ENCODE measurements around the gene KANSL2. TPM values are rescaled to one million over a fixed set of nuclear protein-coding genes. Genes with fewer than 3 reads are reported as not detected.
A peak's percentile ranks its signal among the peaks of the same experiment; 100 is the strongest.

Gene KANSL2
- total RNA-seq, 1 experiment from 2014 or later, result 48.1 TPM

DNA sequence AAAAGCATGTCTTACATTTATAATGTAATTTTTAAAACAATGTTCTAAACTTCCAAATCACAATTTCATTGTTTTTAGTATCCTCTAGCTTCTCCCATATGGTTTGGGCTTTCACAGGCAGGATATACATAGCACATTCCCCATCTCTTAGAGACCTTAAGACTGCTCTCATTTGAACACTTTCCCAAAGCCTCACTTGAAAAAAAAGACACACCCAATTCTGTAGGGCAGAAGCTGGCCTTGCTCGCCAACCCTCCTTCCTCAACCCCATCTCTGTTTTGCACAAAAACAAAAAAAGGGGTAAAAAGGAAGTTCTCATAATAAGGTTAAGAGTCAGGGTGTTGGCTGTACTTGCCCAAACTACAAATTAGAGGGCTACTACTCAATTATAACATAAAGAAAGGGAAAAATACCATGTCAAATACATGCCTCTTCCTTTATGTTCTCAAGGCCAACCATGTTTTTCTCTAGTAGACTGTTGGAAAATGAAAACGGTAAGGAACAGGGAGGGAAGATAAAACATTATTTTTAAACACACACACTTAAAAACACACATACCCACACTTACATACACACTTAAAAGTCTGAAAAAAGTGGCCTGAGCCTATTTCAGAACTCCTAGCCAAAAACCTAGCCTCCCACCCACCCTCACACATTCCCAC, 9.9 kb upstream of the KANSL2 start:
- H3K27ac Mint-ChIP-seq, result no peak overlapping the region
- CTCF ChIA-PET, result interaction anchor here (0.6 to 1.5 kb wide), 2 partner anchors 103 to 149 kb away, joined by 3 read pairs; no protein-coding TSS in a partner anchor

DNA sequence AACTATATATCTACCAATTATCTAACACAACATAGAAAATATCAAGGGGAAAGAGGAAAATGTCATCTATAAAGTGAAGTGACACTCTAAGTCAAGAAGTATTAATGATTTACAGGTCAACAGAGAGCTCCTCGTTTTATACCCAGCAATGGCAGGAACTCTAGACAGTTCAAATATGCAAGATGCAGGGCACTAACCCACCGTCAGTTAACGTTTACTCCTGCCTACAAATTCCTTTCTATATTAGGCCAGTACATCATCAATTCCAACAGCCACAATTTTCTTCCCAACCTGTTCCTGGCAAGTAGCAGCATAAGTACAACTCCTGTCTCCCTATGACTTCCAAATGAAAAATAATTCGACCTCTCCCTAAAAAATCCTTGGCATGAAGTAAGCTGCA, 9.0 kb upstream of the KANSL2 start:
- ATAC-seq, result no peak
- H3K4me1 Mint-ChIP-seq, result no peaks in the 10 kb centered on the region
- no peaks in the 10 kb centered on the region for H3K27me3 Mint-ChIP-seq (ENCODE audit: low read depth)
- DNase-seq (ENCODE audit: low spot score), result no peak
- no peaks in the 10 kb centered on the region for H3K9me3 Mint-ChIP-seq
- H3K36me3 Mint-ChIP-seq, result peaks cover 41% of the 10 kb centered on the region
- CTCF ChIA-PET, result interaction anchor here (0.6 to 1.5 kb wide), 2 partner anchors 104 to 377 kb away, joined by 3 read pairs; no protein-coding TSS in a partner anchor
- no peak overlapping the region for H3K4me3 Mint-ChIP-seq
- TF ChIP-seq, protein P1, sequence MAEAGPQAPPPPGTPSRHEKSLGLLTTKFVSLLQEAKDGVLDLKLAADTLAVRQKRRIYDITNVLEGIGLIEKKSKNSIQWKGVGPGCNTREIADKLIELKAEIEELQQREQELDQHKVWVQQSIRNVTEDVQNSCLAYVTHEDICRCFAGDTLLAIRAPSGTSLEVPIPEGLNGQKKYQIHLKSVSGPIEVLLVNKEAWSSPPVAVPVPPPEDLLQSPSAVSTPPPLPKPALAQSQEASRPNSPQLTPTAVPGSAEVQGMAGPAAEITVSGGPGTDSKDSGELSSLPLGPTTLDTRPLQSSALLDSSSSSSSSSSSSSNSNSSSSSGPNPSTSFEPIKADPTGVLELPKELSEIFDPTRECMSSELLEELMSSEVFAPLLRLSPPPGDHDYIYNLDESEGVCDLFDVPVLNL (CRISPR knock-in tag; IDR thresholded peaks at IDR 0.05; ENCODE audit: borderline replicate concordance, low read depth), result no peak
- no peak for TF ChIP-seq TP53 (CRISPR knock-in tag; IDR thresholded peaks at IDR 0.05)
- no peak for TF ChIP-seq FOXJ3 (CRISPR knock-in tag; IDR thresholded peaks at IDR 0.05; ENCODE audit: borderline replicate concordance)
- POLR2A ChIA-PET, result interaction anchor here (0.8 kb wide), 1 partner anchor 9 kb away, joined by 3 read pairs; the partner anchor contains the start of gene KANSL2
- peak overlapping the region; percentile 22; the same call in 1 of the 2 replicates for H3K27ac Mint-ChIP-seq

More for the DNA sequence above, 9.9 kb upstream of the KANSL2 start:
- H3K4me3 Mint-ChIP-seq, result no peak overlapping the region
- no peaks in the 10 kb centered on the region for H3K4me1 Mint-ChIP-seq
- no peak for DNase-seq (ENCODE audit: low spot score)
- no peaks in the 10 kb centered on the region for H3K27me3 Mint-ChIP-seq (ENCODE audit: low read depth)
- POLR2A ChIA-PET, result interaction anchor here (0.8 kb wide), 1 partner anchor 10 kb away, joined by 3 read pairs; the partner anchor contains the start of gene KANSL2
- ATAC-seq, result no peak
- no peaks in the 10 kb centered on the region for H3K9me3 Mint-ChIP-seq
- TF ChIP-seq, protein P2, sequence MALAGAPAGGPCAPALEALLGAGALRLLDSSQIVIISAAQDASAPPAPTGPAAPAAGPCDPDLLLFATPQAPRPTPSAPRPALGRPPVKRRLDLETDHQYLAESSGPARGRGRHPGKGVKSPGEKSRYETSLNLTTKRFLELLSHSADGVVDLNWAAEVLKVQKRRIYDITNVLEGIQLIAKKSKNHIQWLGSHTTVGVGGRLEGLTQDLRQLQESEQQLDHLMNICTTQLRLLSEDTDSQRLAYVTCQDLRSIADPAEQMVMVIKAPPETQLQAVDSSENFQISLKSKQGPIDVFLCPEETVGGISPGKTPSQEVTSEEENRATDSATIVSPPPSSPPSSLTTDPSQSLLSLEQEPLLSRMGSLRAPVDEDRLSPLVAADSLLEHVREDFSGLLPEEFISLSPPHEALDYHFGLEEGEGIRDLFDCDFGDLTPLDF (CRISPR knock-in tag; IDR thresholded peaks at IDR 0.05), result no peak
- TF ChIP-seq, protein P3, sequence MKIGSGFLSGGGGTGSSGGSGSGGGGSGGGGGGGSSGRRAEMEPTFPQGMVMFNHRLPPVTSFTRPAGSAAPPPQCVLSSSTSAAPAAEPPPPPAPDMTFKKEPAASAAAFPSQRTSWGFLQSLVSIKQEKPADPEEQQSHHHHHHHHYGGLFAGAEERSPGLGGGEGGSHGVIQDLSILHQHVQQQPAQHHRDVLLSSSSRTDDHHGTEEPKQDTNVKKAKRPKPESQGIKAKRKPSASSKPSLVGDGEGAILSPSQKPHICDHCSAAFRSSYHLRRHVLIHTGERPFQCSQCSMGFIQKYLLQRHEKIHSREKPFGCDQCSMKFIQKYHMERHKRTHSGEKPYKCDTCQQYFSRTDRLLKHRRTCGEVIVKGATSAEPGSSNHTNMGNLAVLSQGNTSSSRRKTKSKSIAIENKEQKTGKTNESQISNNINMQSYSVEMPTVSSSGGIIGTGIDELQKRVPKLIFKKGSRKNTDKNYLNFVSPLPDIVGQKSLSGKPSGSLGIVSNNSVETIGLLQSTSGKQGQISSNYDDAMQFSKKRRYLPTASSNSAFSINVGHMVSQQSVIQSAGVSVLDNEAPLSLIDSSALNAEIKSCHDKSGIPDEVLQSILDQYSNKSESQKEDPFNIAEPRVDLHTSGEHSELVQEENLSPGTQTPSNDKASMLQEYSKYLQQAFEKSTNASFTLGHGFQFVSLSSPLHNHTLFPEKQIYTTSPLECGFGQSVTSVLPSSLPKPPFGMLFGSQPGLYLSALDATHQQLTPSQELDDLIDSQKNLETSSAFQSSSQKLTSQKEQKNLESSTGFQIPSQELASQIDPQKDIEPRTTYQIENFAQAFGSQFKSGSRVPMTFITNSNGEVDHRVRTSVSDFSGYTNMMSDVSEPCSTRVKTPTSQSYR (CRISPR knock-in tag; IDR thresholded peaks at IDR 0.05), result no peak
- no peak for TF ChIP-seq ZNF416 (CRISPR knock-in tag; IDR thresholded peaks at IDR 0.05)
- no peak for TF ChIP-seq RORB (CRISPR knock-in tag; IDR thresholded peaks at IDR 0.05)
- TF ChIP-seq SMAD3 (CRISPR knock-in tag; IDR thresholded peaks at IDR 0.05; ENCODE audit: borderline replicate concordance), result no peak
- TF ChIP-seq SOX15 (CRISPR knock-in tag; IDR thresholded peaks at IDR 0.05), result no peak
- TF ChIP-seq, protein P4, sequence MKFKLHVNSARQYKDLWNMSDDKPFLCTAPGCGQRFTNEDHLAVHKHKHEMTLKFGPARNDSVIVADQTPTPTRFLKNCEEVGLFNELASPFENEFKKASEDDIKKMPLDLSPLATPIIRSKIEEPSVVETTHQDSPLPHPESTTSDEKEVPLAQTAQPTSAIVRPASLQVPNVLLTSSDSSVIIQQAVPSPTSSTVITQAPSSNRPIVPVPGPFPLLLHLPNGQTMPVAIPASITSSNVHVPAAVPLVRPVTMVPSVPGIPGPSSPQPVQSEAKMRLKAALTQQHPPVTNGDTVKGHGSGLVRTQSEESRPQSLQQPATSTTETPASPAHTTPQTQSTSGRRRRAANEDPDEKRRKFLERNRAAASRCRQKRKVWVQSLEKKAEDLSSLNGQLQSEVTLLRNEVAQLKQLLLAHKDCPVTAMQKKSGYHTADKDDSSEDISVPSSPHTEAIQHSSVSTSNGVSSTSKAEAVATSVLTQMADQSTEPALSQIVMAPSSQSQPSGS (CRISPR knock-in tag; IDR thresholded peaks at IDR 0.05; ENCODE audit: borderline replicate concordance, low read depth), result no peak
- H3K36me3 Mint-ChIP-seq, result peaks cover 49% of the 10 kb centered on the region

DNA sequence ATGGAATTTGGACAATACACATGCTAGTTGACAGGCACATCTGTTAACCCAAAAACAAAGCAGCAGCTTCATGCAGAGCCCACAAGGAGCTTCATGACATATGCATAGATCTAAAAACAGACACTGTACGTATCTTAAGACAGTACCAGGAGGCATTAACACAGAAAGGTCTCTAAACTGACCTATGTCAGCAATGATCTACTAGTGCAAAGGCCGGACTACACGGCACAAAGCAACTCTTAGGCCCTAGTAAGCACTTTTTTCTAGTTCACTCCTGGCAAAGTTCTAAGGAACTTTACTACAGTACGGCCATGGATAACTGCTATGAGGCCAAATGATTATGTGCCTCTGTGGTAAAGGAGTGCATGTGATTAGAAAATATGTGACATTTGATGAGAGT, 8.4 kb upstream of the KANSL2 start:
- DNase-seq (ENCODE audit: low spot score) (no peak), ATAC-seq (no peak)
- ChIA-PET POLR2A (no interaction called here), CTCF (interaction anchor here (1.5 kb wide), 1 partner anchor 105 kb away, joined by 3 read pairs; no protein-coding TSS in a partner anchor)
- no peak overlapping the region; the same call in 1 of the 2 replicates for H3K27ac Mint-ChIP-seq
- H3K36me3 Mint-ChIP-seq, result peaks cover 35% of the 10 kb centered on the region
- no peaks in the 10 kb centered on the region for H3K27me3 Mint-ChIP-seq (ENCODE audit: low read depth)
- no peak overlapping the region for H3K4me3 Mint-ChIP-seq
- no peaks in the 10 kb centered on the region for H3K4me1 Mint-ChIP-seq
- no peaks in the 10 kb centered on the region for H3K9me3 Mint-ChIP-seq
- TF ChIP-seq, protein P5, sequence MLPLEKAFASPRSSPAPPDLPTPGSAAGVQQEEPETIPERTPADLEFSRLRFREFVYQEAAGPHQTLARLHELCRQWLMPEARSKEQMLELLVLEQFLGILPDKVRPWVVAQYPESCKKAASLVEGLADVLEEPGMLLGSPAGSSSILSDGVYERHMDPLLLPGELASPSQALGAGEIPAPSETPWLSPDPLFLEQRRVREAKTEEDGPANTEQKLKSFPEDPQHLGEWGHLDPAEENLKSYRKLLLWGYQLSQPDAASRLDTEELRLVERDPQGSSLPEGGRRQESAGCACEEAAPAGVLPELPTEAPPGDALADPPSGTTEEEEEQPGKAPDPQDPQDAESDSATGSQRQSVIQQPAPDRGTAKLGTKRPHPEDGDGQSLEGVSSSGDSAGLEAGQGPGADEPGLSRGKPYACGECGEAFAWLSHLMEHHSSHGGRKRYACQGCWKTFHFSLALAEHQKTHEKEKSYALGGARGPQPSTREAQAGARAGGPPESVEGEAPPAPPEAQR (CRISPR knock-in tag; IDR thresholded peaks at IDR 0.05), result no peak
- TF ChIP-seq, protein P4 (CRISPR knock-in tag; IDR thresholded peaks at IDR 0.05; ENCODE audit: borderline replicate concordance, low read depth), result no peak
- TF ChIP-seq, protein P6, sequence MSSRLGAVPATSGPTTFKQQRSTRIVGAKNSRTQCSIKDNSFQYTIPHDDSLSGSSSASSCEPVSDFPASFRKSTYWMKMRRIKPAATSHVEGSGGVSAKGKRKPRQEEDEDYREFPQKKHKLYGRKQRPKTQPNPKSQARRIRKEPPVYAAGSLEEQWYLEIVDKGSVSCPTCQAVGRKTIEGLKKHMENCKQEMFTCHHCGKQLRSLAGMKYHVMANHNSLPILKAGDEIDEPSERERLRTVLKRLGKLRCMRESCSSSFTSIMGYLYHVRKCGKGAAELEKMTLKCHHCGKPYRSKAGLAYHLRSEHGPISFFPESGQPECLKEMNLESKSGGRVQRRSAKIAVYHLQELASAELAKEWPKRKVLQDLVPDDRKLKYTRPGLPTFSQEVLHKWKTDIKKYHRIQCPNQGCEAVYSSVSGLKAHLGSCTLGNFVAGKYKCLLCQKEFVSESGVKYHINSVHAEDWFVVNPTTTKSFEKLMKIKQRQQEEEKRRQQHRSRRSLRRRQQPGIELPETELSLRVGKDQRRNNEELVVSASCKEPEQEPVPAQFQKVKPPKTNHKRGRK (CRISPR knock-in tag; IDR thresholded peaks at IDR 0.05; ENCODE audit: borderline replicate concordance), result no peak
- no peak for TF ChIP-seq NFATC4 (CRISPR knock-in tag; IDR thresholded peaks at IDR 0.05)
- TF ChIP-seq SP1 (CRISPR knock-in tag; conservative IDR thresholded peaks at IDR 0.05), result no peak

Measured in WTC11 (cell line).